Measurements from ENCODE around the gene MAP2K6. TPM values are rescaled to one million over a fixed set of nuclear protein-coding genes. Genes with fewer than 3 reads are reported as not detected.

MAP2K6 gene
- total RNA-seq, 2 experiments from 2014 or later = 6.3 to 8.8 TPM

GRCh38 chr17:69518951-69519350, 104.5 kb downstream of the MAP2K6 start:
- H3K4me1 Mint-ChIP-seq = peaks cover 10% of the 10 kb centered on the region
- H3K4me3 Mint-ChIP-seq = no peak overlapping the region
- CTCF ChIA-PET = interaction anchor here (1.4 kb wide), 1 partner anchor 14 kb away, joined by 5 read pairs; no protein-coding TSS in a partner anchor
- DNase-seq (no peak), ATAC-seq (no peak)
- H3K27me3 Mint-ChIP-seq = no peaks in the 10 kb centered on the region
- H3K36me3 Mint-ChIP-seq = no peaks in the 10 kb centered on the region
- no peak overlapping the region for H3K27ac Mint-ChIP-seq
- H3K9me3 Mint-ChIP-seq (ENCODE audit: low read depth) = no peaks in the 10 kb centered on the region

GRCh38 chr17:69523244-69523861, 108.9 kb downstream of the MAP2K6 start:
- peak; percentile 44 for DNase-seq
- Mint-ChIP-seq H3K4me1 (peaks cover 5% of the 10 kb centered on the region), H3K36me3 (peaks cover 1% of the 10 kb centered on the region), H3K27ac (peak overlapping the region; percentile 9), H3K9me3 (ENCODE audit: low read depth) (no peaks in the 10 kb centered on the region), H3K4me3 (no peak overlapping the region), H3K27me3 (no peaks in the 10 kb centered on the region)
- CTCF ChIA-PET = interaction anchor here (0.9 to 4.3 kb wide), 11 partner anchors 10 to 188 kb away, joined by 3 to 14 read pairs (median 5); partner anchors contain the start of gene MAP2K6
- ATAC-seq = peak; percentile 47

GRCh38 chr17:69524854-69525253, 110.4 kb downstream of the MAP2K6 start:
- Mint-ChIP-seq H3K27ac (no peak overlapping the region), H3K27me3 (no peaks in the 10 kb centered on the region), H3K36me3 (peaks cover 1% of the 10 kb centered on the region), H3K4me1 (peaks cover 5% of the 10 kb centered on the region), H3K4me3 (no peak overlapping the region), H3K9me3 (ENCODE audit: low read depth) (no peaks in the 10 kb centered on the region)
- CTCF ChIA-PET = interaction anchor here (1.1 to 4.3 kb wide), 9 partner anchors 8 to 191 kb away, joined by 3 to 14 read pairs (median 6); partner anchors contain the start of gene MAP2K6
- no peak for ATAC-seq
- no peak for DNase-seq

GRCh38 chr17:69525920-69526841, 111.7 kb downstream of the MAP2K6 start:
- peaks cover 5% of the 10 kb centered on the region for H3K4me1 Mint-ChIP-seq
- no peak for ATAC-seq
- DNase-seq = no peak
- no peak overlapping the region for H3K27ac Mint-ChIP-seq
- no peaks in the 10 kb centered on the region for H3K27me3 Mint-ChIP-seq
- H3K36me3 Mint-ChIP-seq = peaks cover 1% of the 10 kb centered on the region
- no peak overlapping the region for H3K4me3 Mint-ChIP-seq
- CTCF ChIA-PET = interaction anchor here (0.6 to 4.3 kb wide), 7 partner anchors 10 to 450 kb away, joined by 3 to 14 read pairs (median 5); partner anchors contain the start of gene MAP2K6
- H3K9me3 Mint-ChIP-seq (ENCODE audit: low read depth) = no peaks in the 10 kb centered on the region

- H3K27ac Mint-ChIP-seq = no peak overlapping the region
- H3K27me3 Mint-ChIP-seq = no peaks in the 10 kb centered on the region
- peaks cover 1% of the 10 kb centered on the region for H3K36me3 Mint-ChIP-seq
- peaks cover 5% of the 10 kb centered on the region for H3K4me1 Mint-ChIP-seq
- ATAC-seq = no peak
- H3K9me3 Mint-ChIP-seq (ENCODE audit: low read depth) = no peaks in the 10 kb centered on the region
- CTCF ChIA-PET = interaction anchor here (0.8 kb wide), 1 partner anchor 131 kb away, joined by 3 read pairs; no protein-coding TSS in a partner anchor
- DNase-seq = no peak
- H3K4me3 Mint-ChIP-seq = no peak overlapping the region
Observed at GRCh38 chr17:69528035-69528434, 113.5 kb downstream of the MAP2K6 start.

GRCh38 chr17:69533481-69534234, 119.2 kb downstream of the MAP2K6 start:
- CTCF ChIA-PET = interaction anchor here (1.7 kb wide), 1 partner anchor 9 kb away, joined by 5 read pairs; no protein-coding TSS in a partner anchor
- H3K4me1 Mint-ChIP-seq = no peaks in the 10 kb centered on the region
- no peaks in the 10 kb centered on the region for H3K9me3 Mint-ChIP-seq (ENCODE audit: low read depth)
- no peaks in the 10 kb centered on the region for H3K27me3 Mint-ChIP-seq
- H3K36me3 Mint-ChIP-seq = no peaks in the 10 kb centered on the region
- DNase-seq (no peak), ATAC-seq (no peak)
- no peak overlapping the region for H3K4me3 Mint-ChIP-seq
- no peak overlapping the region for H3K27ac Mint-ChIP-seq

GRCh38 chr17:69534235-69534621, 119.7 kb downstream of the MAP2K6 start:
- no peaks in the 10 kb centered on the region for H3K9me3 Mint-ChIP-seq (ENCODE audit: low read depth)
- no peak overlapping the region for H3K27ac Mint-ChIP-seq
- H3K4me3 Mint-ChIP-seq = no peak overlapping the region
- CTCF ChIA-PET = no interaction called here
- no peaks in the 10 kb centered on the region for H3K27me3 Mint-ChIP-seq
- no peaks in the 10 kb centered on the region for H3K36me3 Mint-ChIP-seq
- ATAC-seq (no peak), DNase-seq (no peak)
- H3K4me1 Mint-ChIP-seq = peaks cover 1% of the 10 kb centered on the region

- no peak overlapping the region for H3K4me3 Mint-ChIP-seq
- ATAC-seq = no peak
- no peak for DNase-seq
- no peaks in the 10 kb centered on the region for H3K27me3 Mint-ChIP-seq
- H3K9me3 Mint-ChIP-seq (ENCODE audit: low read depth) = no peaks in the 10 kb centered on the region
- H3K4me1 Mint-ChIP-seq = peaks cover 4% of the 10 kb centered on the region
- no peak overlapping the region for H3K27ac Mint-ChIP-seq
- H3K36me3 Mint-ChIP-seq = no peaks in the 10 kb centered on the region
- CTCF ChIA-PET = no interaction called here
Observed at GRCh38 chr17:69535016-69535570, 120.6 kb downstream of the MAP2K6 start.

- Mint-ChIP-seq H3K9me3 (ENCODE audit: low read depth) (no peaks in the 10 kb centered on the region), H3K27me3 (no peaks in the 10 kb centered on the region), H3K4me3 (no peak overlapping the region), H3K36me3 (no peaks in the 10 kb centered on the region), H3K27ac (no peak overlapping the region), H3K4me1 (peaks cover 4% of the 10 kb centered on the region)
- no peak for DNase-seq
- no peak for ATAC-seq
- CTCF ChIA-PET = no interaction called here
Observed at GRCh38 chr17:69538795-69539194, 124.3 kb downstream of the MAP2K6 start.

- H3K9me3 Mint-ChIP-seq (ENCODE audit: low read depth) = no peaks in the 10 kb centered on the region
- no peaks in the 10 kb centered on the region for H3K36me3 Mint-ChIP-seq
- ATAC-seq (no peak), DNase-seq (no peak)
- peaks cover 4% of the 10 kb centered on the region for H3K4me1 Mint-ChIP-seq
- no peaks in the 10 kb centered on the region for H3K27me3 Mint-ChIP-seq
- CTCF ChIA-PET = no interaction called here
- H3K4me3 Mint-ChIP-seq = no peak overlapping the region
- H3K27ac Mint-ChIP-seq = no peak overlapping the region
Observed at GRCh38 chr17:69539274-69539673, 124.8 kb downstream of the MAP2K6 start.

GRCh38 chr17:69539781-69540319, 125.4 kb downstream of the MAP2K6 start:
- Mint-ChIP-seq H3K27ac (no peak overlapping the region), H3K36me3 (no peaks in the 10 kb centered on the region), H3K4me1 (peaks cover 4% of the 10 kb centered on the region), H3K27me3 (no peaks in the 10 kb centered on the region), H3K9me3 (ENCODE audit: low read depth) (no peaks in the 10 kb centered on the region), H3K4me3 (no peak overlapping the region)
- ATAC-seq (no peak), DNase-seq (no peak)
- CTCF ChIA-PET = no interaction called here

- Mint-ChIP-seq H3K9me3 (ENCODE audit: low read depth) (no peaks in the 10 kb centered on the region), H3K36me3 (no peaks in the 10 kb centered on the region), H3K4me3 (no peak overlapping the region), H3K27ac (no peak overlapping the region), H3K27me3 (no peaks in the 10 kb centered on the region), H3K4me1 (peaks cover 4% of the 10 kb centered on the region)
- CTCF ChIA-PET = no interaction called here
- DNase-seq (no peak), ATAC-seq (no peak)
Observed at GRCh38 chr17:69540356-69540755, 125.9 kb downstream of the MAP2K6 start.

GRCh38 chr17:69547230-69547629, 132.7 kb downstream of the MAP2K6 start:
- no peaks in the 10 kb centered on the region for H3K4me1 Mint-ChIP-seq
- H3K27ac Mint-ChIP-seq = no peak overlapping the region
- H3K27me3 Mint-ChIP-seq = no peaks in the 10 kb centered on the region
- no peaks in the 10 kb centered on the region for H3K9me3 Mint-ChIP-seq (ENCODE audit: low read depth)
- CTCF ChIA-PET = no interaction called here
- H3K36me3 Mint-ChIP-seq = peaks cover 2% of the 10 kb centered on the region
- H3K4me3 Mint-ChIP-seq = no peak overlapping the region
- ATAC-seq = no peak
- no peak for DNase-seq
